ENCODE measurements around the gene SLC35D1.
"Not testable (repeated sequence)": the region's sequence is repeated elsewhere in the genome, so short reads cannot be mapped to it uniquely, and the experiment has no call there.

Gene SLC35D1

GRCh38 chr1:66996018-66996682, 57.8 kb downstream of the SLC35D1 start:
- H3K27ac ChIP-seq (ENCODE audit: insufficient read depth, low read depth, low read length, poor library complexity, severe bottlenecking), result no peak overlapping the region
- H3K4me3 ChIP-seq (ENCODE audit: insufficient read depth, low read depth, low read length), result no peak overlapping the region
- H3K4me1 ChIP-seq (ENCODE audit: control insufficient read depth, insufficient read depth, low read length), result no peaks in the 10 kb centered on the region
- no peaks in the 10 kb centered on the region for H3K36me3 ChIP-seq (ENCODE audit: control insufficient read depth, insufficient read depth, low read length)
- no peaks in the 10 kb centered on the region for H3K27me3 ChIP-seq (ENCODE audit: control insufficient read depth, insufficient read depth, low read length, poor library complexity, severe bottlenecking)
- H3K9me3 ChIP-seq (ENCODE audit: control insufficient read depth, low read length), result no peaks in the 10 kb centered on the region
- WGBS, 2 experiments, result 88 to 91% methylated on average over 7 of the region's 7 CpGs

- Histone ChIP-seq H3K27ac (ENCODE audit: insufficient read depth, low read depth, low read length, poor library complexity, severe bottlenecking) (no peak overlapping the region), H3K36me3 (ENCODE audit: control insufficient read depth, insufficient read depth, low read length) (no peaks in the 10 kb centered on the region)
- 90 to 91% methylated on average over 3 of the region's 3 CpGs for WGBS, 2 experiments
Observed at GRCh38 chr1:66993076-66993475, 60.9 kb downstream of the SLC35D1 start.

GRCh38 chr1:66985835-66986234, 68.1 kb downstream of the SLC35D1 start:
- H3K27ac ChIP-seq (ENCODE audit: insufficient read depth, low read depth, low read length, poor library complexity, severe bottlenecking), result no peak overlapping the region
- peaks cover 13% of the 10 kb centered on the region for H3K36me3 ChIP-seq (ENCODE audit: control insufficient read depth, insufficient read depth, low read length)
- H3K4me1 ChIP-seq (ENCODE audit: control insufficient read depth, insufficient read depth, low read length), result no peaks in the 10 kb centered on the region
- no peaks in the 10 kb centered on the region for H3K27me3 ChIP-seq (ENCODE audit: control insufficient read depth, insufficient read depth, low read length, poor library complexity, severe bottlenecking)
- WGBS, 2 experiments, result 100% methylated on average over 1 of the region's 1 CpG; no CpG with 5 or more reads in 1 of the 2 experiments
- H3K4me3 ChIP-seq (ENCODE audit: insufficient read depth, low read depth, low read length), result no peak overlapping the region
- no peaks in the 10 kb centered on the region for H3K9me3 ChIP-seq (ENCODE audit: control insufficient read depth, low read length)

More at GRCh38 chr1:66993076-66993475, 60.9 kb downstream of the SLC35D1 start:
- no peak overlapping the region for H3K4me3 ChIP-seq (ENCODE audit: insufficient read depth, low read depth, low read length)
- no peaks in the 10 kb centered on the region for H3K4me1 ChIP-seq (ENCODE audit: control insufficient read depth, insufficient read depth, low read length)
- H3K9me3 ChIP-seq (ENCODE audit: control insufficient read depth, low read length), result no peaks in the 10 kb centered on the region
- H3K27me3 ChIP-seq (ENCODE audit: control insufficient read depth, insufficient read depth, low read length, poor library complexity, severe bottlenecking), result no peaks in the 10 kb centered on the region

GRCh38 chr1:66984491-66984890, 69.5 kb downstream of the SLC35D1 start:
- WGBS, 2 experiments, result 97 to 100% methylated on average over 1 of the region's 1 CpG

GRCh38 chr1:66982561-66983260, 71.2 kb downstream of the SLC35D1 start:
- no peaks in the 10 kb centered on the region for H3K27me3 ChIP-seq (ENCODE audit: control insufficient read depth, insufficient read depth, low read length, poor library complexity, severe bottlenecking)
- no peaks in the 10 kb centered on the region for H3K4me1 ChIP-seq (ENCODE audit: control insufficient read depth, insufficient read depth, low read length)
- no peaks in the 10 kb centered on the region for H3K9me3 ChIP-seq (ENCODE audit: control insufficient read depth, low read length)
- H3K4me3 ChIP-seq (ENCODE audit: insufficient read depth, low read depth, low read length), result no peak overlapping the region
- H3K36me3 ChIP-seq (ENCODE audit: control insufficient read depth, insufficient read depth, low read length), result peaks cover 18% of the 10 kb centered on the region
- WGBS, 2 experiments, result 94 to 100% methylated on average over 3 to 4 of the region's 4 CpGs
- H3K27ac ChIP-seq (ENCODE audit: insufficient read depth, low read depth, low read length, poor library complexity, severe bottlenecking), result no peak overlapping the region

More at GRCh38 chr1:66984491-66984890, 69.5 kb downstream of the SLC35D1 start:
- Histone ChIP-seq H3K9me3 (ENCODE audit: control insufficient read depth, low read length) (no peaks in the 10 kb centered on the region), H3K27me3 (ENCODE audit: control insufficient read depth, insufficient read depth, low read length, poor library complexity, severe bottlenecking) (no peaks in the 10 kb centered on the region), H3K4me3 (ENCODE audit: insufficient read depth, low read depth, low read length) (no peak overlapping the region), H3K4me1 (ENCODE audit: control insufficient read depth, insufficient read depth, low read length) (no peaks in the 10 kb centered on the region), H3K27ac (ENCODE audit: insufficient read depth, low read depth, low read length, poor library complexity, severe bottlenecking) (no peak overlapping the region), H3K36me3 (ENCODE audit: control insufficient read depth, insufficient read depth, low read length) (peaks cover 13% of the 10 kb centered on the region)

- no peak overlapping the region for H3K4me3 ChIP-seq (ENCODE audit: insufficient read depth, low read depth, low read length)
- whole genome bisulfite sequencing, 2 experiments, result 86 to 97% methylated on average over 1 to 4 of the region's 4 CpGs
- H3K9me3 ChIP-seq (ENCODE audit: control insufficient read depth, low read length), result no peaks in the 10 kb centered on the region
- peaks cover 20% of the 10 kb centered on the region for H3K36me3 ChIP-seq (ENCODE audit: control insufficient read depth, insufficient read depth, low read length)
- no peaks in the 10 kb centered on the region for H3K27me3 ChIP-seq (ENCODE audit: control insufficient read depth, insufficient read depth, low read length, poor library complexity, severe bottlenecking)
- H3K27ac ChIP-seq (ENCODE audit: insufficient read depth, low read depth, low read length, poor library complexity, severe bottlenecking), result no peak overlapping the region
- no peaks in the 10 kb centered on the region for H3K4me1 ChIP-seq (ENCODE audit: control insufficient read depth, insufficient read depth, low read length)
Observed at GRCh38 chr1:66981679-66982078, 72.3 kb downstream of the SLC35D1 start.

GRCh38 chr1:66980745-66981367, 73.1 kb downstream of the SLC35D1 start:
- Histone ChIP-seq H3K4me1 (ENCODE audit: control insufficient read depth, insufficient read depth, low read length) (no peaks in the 10 kb centered on the region), H3K27me3 (ENCODE audit: control insufficient read depth, insufficient read depth, low read length, poor library complexity, severe bottlenecking) (no peaks in the 10 kb centered on the region), H3K36me3 (ENCODE audit: control insufficient read depth, insufficient read depth, low read length) (peaks cover 20% of the 10 kb centered on the region), H3K4me3 (ENCODE audit: insufficient read depth, low read depth, low read length) (no peak overlapping the region), H3K9me3 (ENCODE audit: control insufficient read depth, low read length) (no peaks in the 10 kb centered on the region), H3K27ac (ENCODE audit: insufficient read depth, low read depth, low read length, poor library complexity, severe bottlenecking) (no peak overlapping the region)
- WGBS, 2 experiments, result 90% methylated on average over 1 of the region's 1 CpG; no CpG with 5 or more reads in 1 of the 2 experiments

- not testable (repeated sequence) for H3K27me3 ChIP-seq (ENCODE audit: control insufficient read depth, insufficient read depth, low read length, poor library complexity, severe bottlenecking); H3K27ac ChIP-seq (ENCODE audit: insufficient read depth, low read depth, low read length, poor library complexity, severe bottlenecking); H3K4me3 ChIP-seq (ENCODE audit: insufficient read depth, low read depth, low read length); H3K4me1 ChIP-seq (ENCODE audit: control insufficient read depth, insufficient read depth, low read length); H3K9me3 ChIP-seq (ENCODE audit: control insufficient read depth, low read length)
- H3K36me3 ChIP-seq (ENCODE audit: control insufficient read depth, insufficient read depth, low read length), result peaks cover 24% of the 10 kb centered on the region
- 87 to 92% methylated on average over 11 of the region's 11 CpGs for WGBS, 2 experiments
Observed at GRCh38 chr1:66979621-66980020, 74.3 kb downstream of the SLC35D1 start.

GRCh38 chr1:66978201-66978600, 75.7 kb downstream of the SLC35D1 start:
- Histone ChIP-seq H3K9me3 (ENCODE audit: control insufficient read depth, low read length) (no peaks in the 10 kb centered on the region), H3K27ac (ENCODE audit: insufficient read depth, low read depth, low read length, poor library complexity, severe bottlenecking) (no peak overlapping the region), H3K4me3 (ENCODE audit: insufficient read depth, low read depth, low read length) (no peak overlapping the region), H3K36me3 (ENCODE audit: control insufficient read depth, insufficient read depth, low read length) (peaks cover 20% of the 10 kb centered on the region), H3K4me1 (ENCODE audit: control insufficient read depth, insufficient read depth, low read length) (no peaks in the 10 kb centered on the region), H3K27me3 (ENCODE audit: control insufficient read depth, insufficient read depth, low read length, poor library complexity, severe bottlenecking) (no peaks in the 10 kb centered on the region)

GRCh38 chr1:66968574-66968973, 85.4 kb downstream of the SLC35D1 start:
- WGBS, 2 experiments, result 100% methylated on average over 2 to 3 of the region's 3 CpGs
- Histone ChIP-seq H3K27me3 (ENCODE audit: control insufficient read depth, insufficient read depth, low read length, poor library complexity, severe bottlenecking) (no peaks in the 10 kb centered on the region), H3K4me1 (ENCODE audit: control insufficient read depth, insufficient read depth, low read length) (no peaks in the 10 kb centered on the region), H3K9me3 (ENCODE audit: control insufficient read depth, low read length) (no peaks in the 10 kb centered on the region), H3K27ac (ENCODE audit: insufficient read depth, low read depth, low read length, poor library complexity, severe bottlenecking) (no peak overlapping the region), H3K36me3 (ENCODE audit: control insufficient read depth, insufficient read depth, low read length) (peaks cover 19% of the 10 kb centered on the region), H3K4me3 (ENCODE audit: insufficient read depth, low read depth, low read length) (no peak overlapping the region)
